Mesenchymal stem cell (in vitro differentiated cells and primary cell): Measurements from ENCODE around the gene BHMT.

Experiments used
- DNase-seq: peaks from one replicate; pipeline ENCODE4 v3.0.0-alpha.2; 2013
- H2AFZ ChIP-seq: one replicate; pipeline ENCODE4 v1.6.1; 2013; ENCODE audit warnings: low read depth, mild to moderate bottlenecking, control low read depth, inconsistent platforms, low read length, moderate library complexity
- H2AK5ac ChIP-seq: 2 replicates; pipeline ENCODE4 v1.6.1; 2013; ENCODE audit warnings: low read length, moderate library complexity, mild to moderate bottlenecking, inconsistent platforms; ENCODE audit not compliant: severe bottlenecking
- H2BK120ac ChIP-seq: one replicate; pipeline ENCODE4 v1.6.1; 2013; ENCODE audit warnings: low read depth, mild to moderate bottlenecking, inconsistent platforms, low read length, moderate library complexity
- H2BK12ac ChIP-seq, 2 experiments: one replicate each; pipeline ENCODE4 v1.6.1; 2013; ENCODE audit warnings: inconsistent platforms in 2 of 2, low read length in 2 of 2, mild to moderate bottlenecking in 2 of 2, moderate library complexity in 2 of 2, control low read depth in 1 of 2
- H2BK15ac ChIP-seq: one replicate; pipeline ENCODE4 v1.6.1; 2013; ENCODE audit warnings: mild to moderate bottlenecking, low read depth, inconsistent platforms; ENCODE audit not compliant: poor library complexity, severe bottlenecking
- H2BK5ac ChIP-seq: 2 replicates; pipeline ENCODE4 v1.6.1; 2013; ENCODE audit warnings: low read depth, mild to moderate bottlenecking, low read length, control low read depth, inconsistent platforms; ENCODE audit not compliant: poor library complexity, severe bottlenecking
- H3K14ac ChIP-seq, 2 experiments: one replicate each; pipeline ENCODE4 v1.6.1; 2013; ENCODE audit warnings: inconsistent platforms in 2 of 2, low read length in 2 of 2, control low read depth in 1 of 2, mild to moderate bottlenecking in 1 of 2, moderate library complexity in 1 of 2
- H3K18ac ChIP-seq, 2 experiments: one replicate each; pipeline ENCODE4 v1.6.1; 2013; ENCODE audit warnings: inconsistent platforms in 2 of 2, low read length in 2 of 2, control low read depth in 1 of 2, low read depth in 1 of 2, mild to moderate bottlenecking in 1 of 2
- H3K23ac ChIP-seq, 2 experiments: one replicate each; pipeline ENCODE4 v1.6.1; 2013; ENCODE audit warnings: inconsistent platforms in 2 of 2, low read length in 2 of 2, mild to moderate bottlenecking in 2 of 2, moderate library complexity in 2 of 2, control low read depth in 1 of 2
- H3K27ac ChIP-seq: 2 replicates; pipeline ENCODE4 v1.5.1; 2013; ENCODE audit warnings: mild to moderate bottlenecking, moderate library complexity, low read length, control low read depth, inconsistent platforms; ENCODE audit not compliant: poor library complexity, severe bottlenecking
- H3K27me3 ChIP-seq, 2 experiments: 2 replicates each; pipeline versions ENCODE4 v1.6.1 to v1.7.0; 2013; ENCODE audit warnings: low read length in 2 of 2, mild to moderate bottlenecking in 2 of 2, moderate library complexity in 2 of 2, control low read depth in 1 of 2, inconsistent platforms in 1 of 2; ENCODE audit not compliant: control insufficient read depth in 1 of 2, insufficient read depth in 1 of 2
- H3K36me3 ChIP-seq, 2 experiments: 2 replicates each; pipeline versions ENCODE4 v1.6.1 to v1.7.0; 2013; ENCODE audit warnings: low read length in 2 of 2, control low read depth in 1 of 2, inconsistent platforms in 1 of 2, low read depth in 1 of 2, mild to moderate bottlenecking in 1 of 2; ENCODE audit not compliant: insufficient read depth in 2 of 2, control insufficient read depth in 1 of 2
- H3K4ac ChIP-seq, 2 experiments: one replicate each; pipeline ENCODE4 v1.6.1; 2013; ENCODE audit warnings: inconsistent platforms in 2 of 2, low read length in 2 of 2, mild to moderate bottlenecking in 2 of 2, moderate library complexity in 2 of 2, control low read depth in 1 of 2, low read depth in 1 of 2
- H3K4me1 ChIP-seq: 2 replicates; pipeline ENCODE4 v1.6.1; 2013; ENCODE audit warnings: low read depth, low read length, control low read depth; ENCODE audit not compliant: control insufficient read depth, insufficient read depth
- H3K4me2 ChIP-seq: 2 replicates; pipeline ENCODE4 v1.6.1; 2013; ENCODE audit warnings: low read length, mild to moderate bottlenecking, inconsistent platforms; ENCODE audit not compliant: poor library complexity, severe bottlenecking
- H3K4me3 ChIP-seq, 2 experiments: 2 replicates each; pipeline versions ENCODE4 v1.5.1 to v1.7.0; 2013; ENCODE audit warnings: low read length in 2 of 2, mild to moderate bottlenecking in 2 of 2, control low read depth in 1 of 2, low read depth in 1 of 2; ENCODE audit not compliant: insufficient read depth in 1 of 2
- H3K79me1 ChIP-seq: replicated peaks from 2 replicates; pipeline ENCODE4 v1.6.1; 2013; ENCODE audit warnings: mild to moderate bottlenecking, control low read depth, low read length, inconsistent platforms; ENCODE audit not compliant: poor library complexity, severe bottlenecking
- H3K9ac ChIP-seq: 2 replicates; pipeline ENCODE4 v1.7.0; 2013; ENCODE audit warnings: mild to moderate bottlenecking, low read length, moderate library complexity
- H3K9me3 ChIP-seq: 2 replicates; pipeline ENCODE4 v1.7.0; 2013; ENCODE audit warnings: mild to moderate bottlenecking, low read length; ENCODE audit not compliant: control insufficient read depth
- H4K8ac ChIP-seq: one replicate; pipeline ENCODE4 v1.6.1; 2013; ENCODE audit warnings: inconsistent platforms, mild to moderate bottlenecking, low read length, moderate library complexity
- H4K91ac ChIP-seq: one replicate; pipeline ENCODE4 v1.6.1; 2013; ENCODE audit warnings: mild to moderate bottlenecking, low read length, inconsistent platforms
- WGBS: methylation state at CpG from one replicate; pipeline ENCODE4 v1.1.7; 2013; ENCODE audit warnings: mixed read lengths; 5-methylcytosine and 5-hydroxymethylcytosine counted together

BHMT gene

DNA sequence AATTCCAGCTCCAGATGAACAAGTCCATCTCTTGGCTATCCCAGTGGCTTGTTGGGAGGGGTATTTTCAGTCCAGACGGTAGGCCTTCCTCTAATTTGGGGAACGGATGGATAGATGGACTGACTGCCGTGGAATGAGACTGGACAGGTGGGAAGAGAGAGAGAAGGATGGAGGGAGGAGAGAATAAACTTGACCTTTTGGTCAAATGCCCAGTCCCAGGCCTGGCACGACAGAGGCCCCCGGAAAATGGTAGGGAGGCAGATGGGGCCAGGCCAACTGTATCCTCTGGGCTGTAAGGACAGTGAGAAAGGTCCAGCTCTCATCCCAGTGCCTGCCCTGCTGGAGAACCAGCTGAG, 1.1 kb downstream of the BHMT start:
- H3K9ac ChIP-seq = no peak overlapping the region
- no peak overlapping the region for H4K91ac ChIP-seq
- H3K23ac ChIP-seq = no peak overlapping the region
- no peak overlapping the region for H3K4me3 ChIP-seq
- no peak overlapping the region for H3K4me2 ChIP-seq
- no peaks in the 10 kb centered on the region for H3K9me3 ChIP-seq
- H3K27ac ChIP-seq = no peak overlapping the region
- WGBS = 83% methylated on average over 5 of the region's 5 CpGs
- H3K27me3 ChIP-seq = peaks cover 36 to 46% of the 10 kb centered on the region in 2 experiments
- no peak for DNase-seq
- H2BK12ac ChIP-seq = no peak overlapping the region
- no peaks in the 10 kb centered on the region for H3K79me1 ChIP-seq
- no peak overlapping the region for H2BK15ac ChIP-seq
- H4K8ac ChIP-seq = no peak overlapping the region
- no peaks in the 10 kb centered on the region for H3K36me3 ChIP-seq
- no peak overlapping the region for H3K18ac ChIP-seq
- no peak overlapping the region for H2BK120ac ChIP-seq
- H3K14ac ChIP-seq = no peak overlapping the region
- peaks cover 9% of the 10 kb centered on the region for H3K4me1 ChIP-seq
- H2AK5ac ChIP-seq = no peak overlapping the region
- H3K4ac ChIP-seq = no peak overlapping the region
- H2BK5ac ChIP-seq = no peak overlapping the region
- no peak overlapping the region for H2AFZ ChIP-seq

DNA sequence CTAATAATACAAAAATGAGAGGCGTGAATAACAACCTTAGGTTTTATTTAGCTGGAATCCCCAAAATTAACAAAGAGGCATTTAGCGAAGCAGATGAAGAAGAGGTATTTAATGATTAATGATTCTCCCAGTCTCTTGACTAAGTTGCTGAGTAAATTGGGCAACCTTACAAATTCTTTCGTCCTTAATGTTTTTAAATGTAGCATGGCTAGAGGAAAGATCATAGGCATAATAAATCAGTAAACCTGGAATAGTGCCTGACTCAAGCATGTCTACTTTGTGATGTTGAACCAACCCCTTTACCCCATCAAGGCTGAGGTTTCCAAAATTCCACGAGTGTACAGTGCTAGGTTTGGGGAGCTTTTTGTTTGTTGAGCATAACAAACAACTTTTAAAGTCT, 7.9 kb downstream of the BHMT start:
- Histone ChIP-seq H4K91ac (no peak overlapping the region), H3K18ac (no peak overlapping the region), H3K14ac (no peak overlapping the region), H3K9ac (no peak overlapping the region), H3K4me2 (no peak overlapping the region), H2BK120ac (no peak overlapping the region), H3K27ac (no peak overlapping the region), H2AK5ac (no peak overlapping the region), H3K79me1 (no peaks in the 10 kb centered on the region), H3K27me3 (peaks cover under 1 to 12% of the 10 kb centered on the region in 2 experiments), H3K23ac (no peak overlapping the region), H3K4me3 (no peak overlapping the region), H2AFZ (no peak overlapping the region), H3K4ac (no peak overlapping the region), H2BK15ac (no peak overlapping the region), H2BK12ac (no peak overlapping the region), H3K4me1 (no peaks in the 10 kb centered on the region), H3K36me3 (no peaks in the 10 kb centered on the region), H3K9me3 (no peaks in the 10 kb centered on the region), H2BK5ac (no peak overlapping the region), H4K8ac (no peak overlapping the region)
- DNase-seq = no peak
- WGBS = 100% methylated on average over 2 of the region's 4 CpGs

DNA sequence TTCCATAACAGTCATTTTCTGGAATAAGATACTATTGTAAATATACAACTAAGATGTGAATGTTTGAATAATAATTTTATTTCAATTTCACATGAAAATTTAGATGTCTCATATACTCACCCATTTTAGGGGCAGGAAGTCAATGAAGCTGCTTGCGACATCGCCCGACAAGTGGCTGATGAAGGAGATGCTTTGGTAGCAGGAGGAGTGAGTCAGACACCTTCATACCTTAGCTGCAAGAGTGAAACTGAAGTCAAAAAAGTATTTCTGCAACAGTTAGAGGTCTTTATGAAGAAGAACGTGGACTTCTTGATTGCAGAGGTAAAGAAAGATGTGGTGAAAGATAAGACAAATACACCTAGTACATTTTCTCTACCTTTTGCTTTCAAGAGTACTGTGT, 8.6 kb downstream of the BHMT start:
- Histone ChIP-seq H3K9ac (no peak overlapping the region), H3K23ac (no peak overlapping the region), H3K4me3 (no peak overlapping the region), H3K36me3 (no peaks in the 10 kb centered on the region), H3K4ac (no peak overlapping the region), H3K27ac (no peak overlapping the region), H3K14ac (no peak overlapping the region), H2AK5ac (no peak overlapping the region), H2AFZ (no peak overlapping the region), H4K8ac (no peak overlapping the region), H3K79me1 (no peaks in the 10 kb centered on the region), H3K18ac (no peak overlapping the region), H3K4me2 (no peak overlapping the region), H2BK12ac (no peak overlapping the region), H2BK120ac (no peak overlapping the region), H4K91ac (no peak overlapping the region), H3K27me3 (peaks cover 0 to 12% of the 10 kb centered on the region in 2 experiments), H2BK5ac (no peak overlapping the region), H3K4me1 (no peaks in the 10 kb centered on the region), H2BK15ac (no peak overlapping the region), H3K9me3 (no peaks in the 10 kb centered on the region)
- no peak for DNase-seq
- 86% methylated on average over 3 of the region's 4 CpGs for WGBS

DNA sequence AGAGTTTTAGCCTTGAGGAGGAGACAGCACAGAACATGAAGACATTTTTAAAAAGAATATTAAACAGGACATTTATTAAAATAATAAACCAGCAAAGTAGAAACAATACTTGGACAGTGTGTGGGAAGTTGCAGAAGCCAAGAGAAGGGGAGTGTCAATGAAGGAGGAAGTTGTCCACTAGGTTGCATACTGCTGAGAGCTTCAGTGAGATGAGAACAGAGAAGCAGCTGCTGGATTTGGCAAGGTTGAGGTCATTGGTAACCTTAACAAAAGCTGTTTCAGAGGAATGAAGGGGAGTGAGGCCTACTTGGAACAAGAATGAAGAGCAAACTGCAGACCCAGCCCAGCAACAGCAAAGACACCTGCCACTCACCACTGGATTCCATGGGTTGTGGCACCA, 11.4 kb downstream of the BHMT start:
- no peak overlapping the region for H3K4ac ChIP-seq
- H3K18ac ChIP-seq = no peak overlapping the region
- H3K14ac ChIP-seq = no peak overlapping the region

More for the DNA sequence above, 11.4 kb downstream of the BHMT start:
- H2AFZ ChIP-seq = no peak overlapping the region
- no peak overlapping the region for H3K4me3 ChIP-seq
- no peak overlapping the region for H2BK120ac ChIP-seq
- no peak overlapping the region for H3K9ac ChIP-seq
- H2BK12ac ChIP-seq = no peak overlapping the region
- no peak overlapping the region for H4K91ac ChIP-seq
- no peak overlapping the region for H2BK15ac ChIP-seq
- H2AK5ac ChIP-seq = no peak overlapping the region
- no peak for DNase-seq
- H3K4me1 ChIP-seq = no peaks in the 10 kb centered on the region
- no peaks in the 10 kb centered on the region for H3K36me3 ChIP-seq
- no peak overlapping the region for H3K23ac ChIP-seq
- no peaks in the 10 kb centered on the region for H3K9me3 ChIP-seq
- no peak overlapping the region for H2BK5ac ChIP-seq
- no peaks in the 10 kb centered on the region for H3K79me1 ChIP-seq
- H4K8ac ChIP-seq = no peak overlapping the region
- no peak overlapping the region for H3K4me2 ChIP-seq
- peaks cover 0 to 7% of the 10 kb centered on the region in 2 experiments for H3K27me3 ChIP-seq
- no peak overlapping the region for H3K27ac ChIP-seq
